ENCODE data around the gene IDH2. TPM values are rescaled to one million over a fixed set of nuclear protein-coding genes. Genes with fewer than 3 reads are reported as not detected.

Gene IDH2
- total RNA-seq, 2 experiments from 2014 or later, result 91.2 to 93.0 TPM

- ChIA-PET CTCF (no interaction called here), POLR2A (no interaction called here)
Measured at GRCh38 chr15:90037511-90037860, 64.8 kb downstream of the IDH2 start.

- ChIA-PET POLR2A (no interaction called here), CTCF (no interaction called here)
Measured at GRCh38 chr15:90036806-90037510, 65.3 kb downstream of the IDH2 start.

GRCh38 chr15:90036343-90036742 lies 65.9 kb downstream of the IDH2 start:
- ChIA-PET CTCF (interaction anchor here (0.5 kb wide), 1 partner anchor 92 kb away, joined by 3 read pairs; no protein-coding TSS in a partner anchor), POLR2A (no interaction called here)

- ChIA-PET POLR2A (no interaction called here), CTCF (interaction anchor here (0.5 kb wide), 1 partner anchor 92 kb away, joined by 3 read pairs; no protein-coding TSS in a partner anchor)
Measured at GRCh38 chr15:90035840-90036230, 66.4 kb downstream of the IDH2 start.

- CTCF ChIA-PET, result no interaction called here
Measured at GRCh38 chr15:90035095-90035839, 67.0 kb downstream of the IDH2 start.

GRCh38 chr15:90033448-90033847 lies 68.8 kb downstream of the IDH2 start:
- POLR2A ChIA-PET, result no interaction called here
- CTCF ChIA-PET, result no interaction called here

More at GRCh38 chr15:90035095-90035839, 67.0 kb downstream of the IDH2 start:
- POLR2A ChIA-PET, result no interaction called here

Other genes with a start within 250 kb of the IDH2 start
- 10 to 100 TPM; 16.0 to 16.7 TPM for gene AP3S2, start 208.5 kb downstream of the IDH2 start, total RNA-seq
- gene ARPIN, start 189.5 kb downstream of the IDH2 start, total RNA-seq, result not detected
- gene ZNF710, start 101.1 kb downstream of the IDH2 start, total RNA-seq, result 10 to 100 TPM; 11.0 to 14.0 TPM
- gene SEMA4B, start 98.9 kb upstream of the IDH2 start, total RNA-seq, result 1 to 10 TPM; 5.8 to 7.5 TPM
- gene CIB1, start 131.5 kb upstream of the IDH2 start, total RNA-seq, result 100 to 1,000 TPM; 171 TPM
- gene GDPGP1, start 131.7 kb upstream of the IDH2 start, total RNA-seq, result 10 to 100 TPM; 11.1 to 11.4 TPM
- under 1 TPM; 0.44 to 0.55 TPM for gene TTLL13, start 147.1 kb upstream of the IDH2 start, total RNA-seq
- 10 to 100 TPM; 32.1 to 32.9 TPM for gene NGRN, start 163.2 kb upstream of the IDH2 start, total RNA-seq
- 1 to 10 TPM; 1.0 to 1.1 TPM for gene ZNF774, start 249.8 kb upstream of the IDH2 start, total RNA-seq

All from activated CD8-positive, alpha-beta memory T cell treated with anti-CD3 and anti-CD28 coated beads for 36 hours (primary cell).